Hippocampal formation (tissue), 2 donors: ENCODE results near the gene HACD1.

Experiments
- DNase-seq, 2 donors: peaks; one replicate each; lab custom pipeline; 2025; lab: John Stamatoyannopoulos, UW

The HACD1 gene

GRCh38 chr10:17617031-17617911 is at the start of gene HACD1:
TSS of gene HACD1 (minus strand) at chr10:17617374. CDS start at chr10:17617339, 35 bp downstream.
- DNase-seq: peak in 1 of 2 donors; percentile 52

- DNase-seq: peak in 1 of 2 donors; percentile 42
Observed at GRCh38 chr10:17665747-17666146, 48.6 kb upstream of the HACD1 start.

- no peak for DNase-seq
Observed at GRCh38 chr10:17663450-17663849, 46.3 kb upstream of the HACD1 start.

- DNase-seq: no peak
Observed at GRCh38 chr10:17662193-17663138, 45.3 kb upstream of the HACD1 start.

- DNase-seq: no peak
Observed at GRCh38 chr10:17661510-17661909, 44.3 kb upstream of the HACD1 start.

GRCh38 chr10:17660921-17661320 is 43.7 kb upstream of the HACD1 start:
- no peak for DNase-seq

- no peak for DNase-seq
Observed at GRCh38 chr10:17659365-17659764, 42.2 kb upstream of the HACD1 start.

- DNase-seq: no peak
Observed at GRCh38 chr10:17657103-17657500, 39.9 kb upstream of the HACD1 start.

- DNase-seq: no peak
Observed at GRCh38 chr10:17655567-17656146, 38.5 kb upstream of the HACD1 start.

- no peak for DNase-seq
Observed at GRCh38 chr10:17655009-17655408, 37.8 kb upstream of the HACD1 start.

GRCh38 chr10:17652585-17652984 is 35.4 kb upstream of the HACD1 start:
- no peak for DNase-seq

GRCh38 chr10:17651896-17652295 is 34.7 kb upstream of the HACD1 start:
- DNase-seq: no peak

- no peak for DNase-seq
Observed at GRCh38 chr10:17650416-17650815, 33.2 kb upstream of the HACD1 start.

GRCh38 chr10:17649836-17650235 is 32.7 kb upstream of the HACD1 start:
- DNase-seq: no peak

GRCh38 chr10:17649052-17649451 is 31.9 kb upstream of the HACD1 start:
- DNase-seq: no peak

GRCh38 chr10:17648243-17649035 is 31.3 kb upstream of the HACD1 start:
- no peak for DNase-seq

GRCh38 chr10:17647326-17647725 is 30.2 kb upstream of the HACD1 start:
- DNase-seq: no peak

- no peak for DNase-seq
Observed at GRCh38 chr10:17645621-17646345, 28.6 kb upstream of the HACD1 start.

- DNase-seq: peak; percentile 44 to 59
Observed at GRCh38 chr10:17644485-17644943, 27.3 kb upstream of the HACD1 start.

- DNase-seq: peak; percentile 89 to 90
Observed at GRCh38 chr10:17643755-17644484, 26.7 kb upstream of the HACD1 start, which contains the start of gene STAM. TSS of gene STAM (plus strand) at chr10:17644151. CDS start at chr10:17644340, 189 bp downstream.
